Activated CD4-positive, alpha-beta memory T cell treated with anti-CD3 and anti-CD28 coated beads for 36 hours (primary cell): ENCODE data around the gene NIT1. TPM values are rescaled to one million over a fixed set of nuclear protein-coding genes. Genes with fewer than 3 reads are reported as not detected.

Experiments used
- CTCF ChIA-PET: fragments of 350-600 bp; sonication (Branson Sonifier 250); formaldehyde crosslinking; loops from one replicate; lab custom pipeline; 2021; ENCODE audit warnings: antibody characterized with exemption, inconsistent platforms; lab: Charles Lee
- POLR2A ChIA-PET: fragments of 350-600 bp; sonication (Branson Sonifier 250); formaldehyde crosslinking; loops from one replicate; lab custom pipeline; 2021; ENCODE audit warnings: antibody characterized with exemption; lab: Charles Lee
- DNase-seq: peaks from one replicate; pipeline ENCODE4 v3.0.0-alpha.2; 2020
- H3K27ac Mint-ChIP-seq: one replicate; pipeline ENCODE4 v1.8.0; 2021; ENCODE audit warnings: mixed read lengths
- H3K27me3 Mint-ChIP-seq: one replicate; pipeline ENCODE4 v1.8.0; 2021; ENCODE audit warnings: mixed read lengths
- H3K36me3 Mint-ChIP-seq: one replicate; pipeline ENCODE4 v1.8.0; 2021; ENCODE audit warnings: mixed read lengths
- H3K4me1 Mint-ChIP-seq: one replicate; pipeline ENCODE4 v1.8.0; 2021; ENCODE audit warnings: low read depth, mixed read lengths
- H3K4me3 Mint-ChIP-seq: one replicate; pipeline ENCODE4 v1.8.0; 2021; ENCODE audit warnings: mild to moderate bottlenecking, mixed read lengths
- H3K9me3 Mint-ChIP-seq: one replicate; pipeline ENCODE4 v1.8.0; 2021; ENCODE audit warnings: mixed read lengths
- intact Hi-C: fragments of 100-400 bp; cut with micrococcal nuclease; formaldehyde crosslinking; loops from one replicate; pipeline ENCODE4 v1.15.1; 2023
- total RNA-seq, 2 experiments: library from RNA; stranded (reverse); gene quantifications; one replicate each; pipeline ENCODE4 v1.2.3, GENCODE V29; 2021

The NIT1 gene, protein sequence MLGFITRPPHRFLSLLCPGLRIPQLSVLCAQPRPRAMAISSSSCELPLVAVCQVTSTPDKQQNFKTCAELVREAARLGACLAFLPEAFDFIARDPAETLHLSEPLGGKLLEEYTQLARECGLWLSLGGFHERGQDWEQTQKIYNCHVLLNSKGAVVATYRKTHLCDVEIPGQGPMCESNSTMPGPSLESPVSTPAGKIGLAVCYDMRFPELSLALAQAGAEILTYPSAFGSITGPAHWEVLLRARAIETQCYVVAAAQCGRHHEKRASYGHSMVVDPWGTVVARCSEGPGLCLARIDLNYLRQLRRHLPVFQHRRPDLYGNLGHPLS
- total RNA-seq: 10 to 100 TPM; 65.2 to 66.5 TPM

DNA sequence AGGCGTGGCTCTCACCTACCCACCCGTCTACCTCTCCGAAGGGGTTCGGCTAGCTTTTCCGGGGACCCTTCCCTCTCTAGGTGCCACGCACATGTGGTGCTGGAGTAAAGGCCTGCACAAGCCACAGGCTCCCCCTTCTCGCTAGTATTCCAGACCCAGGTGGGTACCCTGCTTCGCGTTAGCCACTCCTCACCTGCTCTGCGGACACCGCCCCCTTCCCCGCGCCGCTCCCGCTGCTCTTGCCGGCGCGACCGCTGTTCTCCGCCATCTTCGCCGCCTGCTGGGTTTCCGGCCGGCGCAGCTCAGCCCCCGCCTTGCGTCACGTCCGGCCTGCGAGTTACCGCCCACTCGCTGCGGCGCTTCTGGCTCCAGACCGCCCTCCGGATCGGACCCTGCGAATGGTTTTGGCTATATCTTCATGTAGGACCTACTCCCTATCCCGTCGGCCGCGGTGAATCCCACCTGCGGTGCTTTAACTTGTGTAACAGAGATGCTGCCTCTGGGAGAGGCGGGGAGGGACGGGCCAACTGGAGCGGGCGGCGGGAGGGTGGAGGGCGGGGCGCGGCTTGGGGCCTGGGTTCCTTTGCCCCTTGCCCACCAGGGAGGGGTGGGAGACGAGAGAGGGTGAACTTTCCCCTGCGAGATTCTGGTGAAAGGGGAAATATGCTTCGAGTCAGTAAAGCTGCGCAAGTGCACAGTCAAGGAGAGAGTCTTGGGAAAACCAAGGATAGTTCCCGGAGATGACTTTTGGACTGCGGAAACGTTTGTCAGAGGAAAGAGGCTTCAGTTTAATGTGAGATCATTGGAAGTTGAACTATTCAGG is at the start of gene NIT1, which contains the start of gene PFDN2:
NIT1 (plus strand) TSS at position 347 of the 823 bp plus-strand sequence; CDS start at position 419, 72 bp downstream.
PFDN2 (minus strand) TSS at position 279 of the 823 bp plus-strand sequence; CDS start at position 268, 11 bp downstream.
- Mint-ChIP-seq H3K27me3 (no peaks in the 10 kb centered on the region), H3K9me3 (no peaks in the 10 kb centered on the region), H3K27ac (peak within 1 kb of the TSS; percentile 84), H3K36me3 (peaks cover 43% of the 10 kb centered on the region), H3K4me3 (peak within 1 kb of the TSS; percentile 93), H3K4me1 (peaks cover 66% of the 10 kb centered on the region)
- ChIA-PET CTCF (interaction anchor here (1.1 to 3.9 kb wide), 7 partner anchors 9 to 76 kb away, joined by 3 to 40 read pairs (median 4); partner anchors contain the start of genes ARHGAP30, KLHDC9 and PPOX), POLR2A (interaction anchor here (0.8 to 3.2 kb wide), 13 partner anchors 10 to 491 kb away, joined by 3 to 18 read pairs (median 5); partner anchors contain the start of genes ARHGAP30, PPOX, TOMM40L and TSTD1)
- intact Hi-C loops: loop anchor here (1.0 to 5.0 kb wide), 5 partner anchors 35 to 856 kb away; partner anchors contain the start of genes DCAF8, F11R, SDHC and UFC1
- peak; percentile 92 for DNase-seq

DNA sequence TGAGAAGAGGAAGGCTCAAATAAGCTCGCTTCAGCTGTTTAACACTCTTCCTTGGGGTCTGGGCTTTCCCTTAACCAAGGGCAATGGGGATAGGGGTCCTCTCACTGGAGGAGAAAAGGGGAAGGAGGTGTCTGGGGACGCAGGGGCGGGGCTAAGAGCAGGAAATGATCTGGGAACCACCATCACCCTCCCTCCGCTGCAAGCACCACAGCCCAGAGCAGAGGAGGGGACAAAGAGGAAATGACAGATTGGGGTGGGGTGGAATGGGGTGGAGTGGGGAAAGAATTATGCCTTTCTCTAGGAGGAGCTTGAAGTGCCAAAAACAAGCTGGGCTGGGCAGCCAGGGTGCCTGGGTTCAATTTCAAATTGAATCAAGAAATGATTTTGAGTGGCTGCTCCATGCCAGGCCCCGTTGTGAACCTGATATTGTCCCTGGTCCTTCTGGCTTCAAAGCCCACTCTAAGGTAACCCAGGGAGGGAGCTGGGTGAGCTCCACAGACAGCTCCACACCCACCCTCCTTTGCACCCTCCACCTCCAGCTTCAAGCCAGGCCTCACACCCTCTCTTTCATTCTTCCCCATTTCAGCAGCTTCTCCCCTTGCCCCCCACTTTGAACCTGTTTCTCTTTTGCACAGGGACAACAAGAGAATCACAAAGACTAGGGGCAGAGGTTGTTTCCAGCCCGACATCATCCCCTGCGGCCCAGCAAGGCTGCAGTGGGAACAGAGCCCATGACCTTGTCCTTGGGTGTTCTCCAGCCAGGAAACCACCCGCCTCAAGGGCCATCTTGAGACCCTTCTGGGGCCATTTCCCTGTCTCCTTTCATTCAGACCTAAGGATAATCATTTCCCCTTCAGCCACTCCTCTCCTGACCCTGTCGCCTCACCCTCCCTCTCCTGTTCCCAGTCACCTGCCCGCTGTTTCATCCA is 49.3 kb upstream of the NIT1 start:
- POLR2A ChIA-PET: interaction anchor here (0.6 to 3.9 kb wide), 16 partner anchors 9 to 273 kb away, joined by 3 to 39 read pairs (median 4); partner anchors contain the start of genes DEDD, LY9, NIT1 and PFDN2
- Mint-ChIP-seq H3K36me3 (peaks cover 35% of the 10 kb centered on the region), H3K27me3 (no peaks in the 10 kb centered on the region), H3K4me1 (peaks cover 54% of the 10 kb centered on the region), H3K27ac (peak overlapping the region; percentile 99), H3K4me3 (peak overlapping the region; percentile 97), H3K9me3 (peaks cover 2% of the 10 kb centered on the region)
- CTCF ChIA-PET: interaction anchor here (0.5 to 7.3 kb wide), 13 partner anchors 16 to 234 kb away, joined by 3 to 120 read pairs (median 5); partner anchors contain the start of genes DEDD, KLHDC9, PPOX and TSTD1
- peak; percentile 91 for DNase-seq
- intact Hi-C loops: loop anchor here (1.0 to 5.0 kb wide), 5 partner anchors 22 to 99 kb away; partner anchors contain the start of genes F11R and PPOX

DNA sequence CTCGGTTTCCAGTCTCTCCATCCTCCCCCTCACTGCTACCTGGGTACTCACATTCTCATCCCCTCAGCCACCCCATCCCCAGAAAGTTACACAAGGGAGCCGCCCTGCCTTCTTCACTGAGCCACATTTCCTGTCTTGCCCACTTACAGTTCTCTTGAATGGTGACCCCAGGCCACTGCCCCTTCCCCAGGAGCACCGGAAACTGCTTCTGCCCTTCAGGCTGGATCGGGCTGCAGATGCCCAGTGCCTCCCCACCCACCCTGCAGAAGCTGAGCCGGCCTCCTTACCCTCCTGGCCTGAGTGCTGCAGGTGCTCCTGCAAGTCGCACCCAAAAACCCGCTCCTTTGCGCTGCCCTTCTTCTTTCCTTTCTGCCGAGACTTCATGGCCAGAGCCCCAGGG is 48.7 kb upstream of the NIT1 start:
- POLR2A ChIA-PET: interaction anchor here (0.8 to 3.9 kb wide), 14 partner anchors 9 to 273 kb away, joined by 3 to 39 read pairs (median 4); partner anchors contain the start of genes KLHDC9, LY9, NIT1 and PFDN2
- H3K27me3 Mint-ChIP-seq: no peaks in the 10 kb centered on the region
- intact Hi-C loops: loop anchor here (1.0 to 5.0 kb wide), 4 partner anchors 46 to 98 kb away; partner anchors contain the start of genes F11R and PPOX
- peaks cover 48% of the 10 kb centered on the region for H3K4me1 Mint-ChIP-seq
- H3K27ac Mint-ChIP-seq: peak overlapping the region; percentile 99
- H3K4me3 Mint-ChIP-seq: peak overlapping the region; percentile 97
- peaks cover 30% of the 10 kb centered on the region for H3K36me3 Mint-ChIP-seq
- H3K9me3 Mint-ChIP-seq: peaks cover 2% of the 10 kb centered on the region
- CTCF ChIA-PET: interaction anchor here (0.8 to 7.3 kb wide), 16 partner anchors 12 to 292 kb away, joined by 3 to 120 read pairs (median 4); partner anchors contain the start of genes DEDD, KLHDC9, NIT1 and PFDN2
- DNase-seq: peak; percentile 38

DNA sequence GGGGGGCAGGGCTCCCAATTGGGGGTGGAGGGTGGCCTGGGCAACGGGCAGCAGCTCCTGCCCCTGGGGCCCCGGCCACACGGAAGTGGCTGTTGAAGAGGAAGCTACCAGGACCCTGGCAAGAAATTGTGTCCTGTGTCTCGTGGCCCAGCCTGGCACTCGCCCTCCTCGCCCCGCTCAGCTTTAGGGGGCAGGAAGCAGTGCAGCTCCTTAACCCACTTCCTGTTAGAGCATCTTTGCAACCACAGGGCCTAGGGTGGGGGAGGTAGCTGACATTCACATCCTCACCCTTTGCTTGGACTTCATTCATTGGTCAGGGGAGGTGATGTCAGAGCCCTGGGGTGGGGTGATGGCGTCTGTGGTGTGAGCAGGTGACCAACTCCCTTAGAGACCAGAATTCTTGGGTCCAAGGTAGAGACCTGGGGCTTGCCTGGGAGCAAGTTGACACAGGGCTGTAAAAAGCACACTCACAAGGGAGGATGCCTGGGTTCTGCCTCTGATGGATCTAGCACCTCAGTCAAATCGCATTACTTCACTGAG is 48.1 kb upstream of the NIT1 start, which contains the start of gene ARHGAP30:
ARHGAP30 (minus strand) TSS at position 161 of the 540 bp plus-strand sequence. CDS start 267 bp downstream, outside the sequence.
- DNase-seq: peak; percentile 95
- H3K27me3 Mint-ChIP-seq: no peaks in the 10 kb centered on the region
- H3K27ac Mint-ChIP-seq: peak within 1 kb of the TSS; percentile 99
- peak within 1 kb of the TSS; percentile 97 for H3K4me3 Mint-ChIP-seq
- intact Hi-C loops: loop anchor here (1.0 to 5.0 kb wide), 6 partner anchors 22 to 98 kb away; partner anchors contain the start of genes F11R and PPOX
- ChIA-PET CTCF (interaction anchor here (0.8 to 7.3 kb wide), 19 partner anchors 9 to 292 kb away, joined by 3 to 120 read pairs (median 4); partner anchors contain the start of genes DEDD, KLHDC9, NIT1 and PFDN2), POLR2A (interaction anchor here (0.7 to 3.9 kb wide), 17 partner anchors 9 to 96 kb away, joined by 3 to 39 read pairs (median 4); partner anchors contain the start of genes DEDD, KLHDC9, NIT1 and PFDN2)
- H3K9me3 Mint-ChIP-seq: peaks cover 2% of the 10 kb centered on the region
- peaks cover 27% of the 10 kb centered on the region for H3K36me3 Mint-ChIP-seq
- H3K4me1 Mint-ChIP-seq: peaks cover 43% of the 10 kb centered on the region

DNA sequence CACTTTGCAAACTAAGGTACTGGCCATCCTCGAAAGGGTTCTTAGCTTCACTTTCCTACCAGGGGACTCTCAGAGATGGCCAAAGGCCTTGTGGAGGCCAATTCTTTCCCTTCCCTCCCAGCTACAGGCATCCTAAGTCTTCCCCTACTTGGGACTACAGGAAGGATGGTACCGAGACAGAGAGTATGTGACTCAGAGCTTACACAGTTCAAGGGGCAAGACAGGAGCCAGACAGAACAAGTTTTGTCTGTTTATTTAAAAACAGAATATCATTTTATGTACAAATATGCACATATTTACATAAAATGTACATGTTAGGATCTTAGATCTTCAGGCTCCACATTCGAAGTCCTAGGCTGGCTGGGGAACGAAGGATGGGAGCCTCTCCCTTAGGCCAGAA is 47.1 kb upstream of the NIT1 start:
- no peak for DNase-seq
- ChIA-PET CTCF (interaction anchor here (0.5 to 7.3 kb wide), 15 partner anchors 9 to 156 kb away, joined by 3 to 120 read pairs (median 8); partner anchors contain the start of genes DEDD, KLHDC9, NIT1 and PFDN2), POLR2A (interaction anchor here (0.6 to 3.9 kb wide), 11 partner anchors 8 to 132 kb away, joined by 3 to 39 read pairs (median 5); partner anchors contain the start of genes DEDD, NIT1, PFDN2 and TSTD1)
- Mint-ChIP-seq H3K4me3 (no peak overlapping the region), H3K27me3 (no peaks in the 10 kb centered on the region), H3K36me3 (peaks cover 27% of the 10 kb centered on the region), H3K9me3 (peaks cover 2% of the 10 kb centered on the region), H3K27ac (peak overlapping the region; percentile 99), H3K4me1 (peaks cover 38% of the 10 kb centered on the region)
- intact Hi-C loops: loop anchor here (1.0 kb wide), 2 partner anchors 22 to 27 kb away; no protein-coding TSS in a partner anchor

DNA sequence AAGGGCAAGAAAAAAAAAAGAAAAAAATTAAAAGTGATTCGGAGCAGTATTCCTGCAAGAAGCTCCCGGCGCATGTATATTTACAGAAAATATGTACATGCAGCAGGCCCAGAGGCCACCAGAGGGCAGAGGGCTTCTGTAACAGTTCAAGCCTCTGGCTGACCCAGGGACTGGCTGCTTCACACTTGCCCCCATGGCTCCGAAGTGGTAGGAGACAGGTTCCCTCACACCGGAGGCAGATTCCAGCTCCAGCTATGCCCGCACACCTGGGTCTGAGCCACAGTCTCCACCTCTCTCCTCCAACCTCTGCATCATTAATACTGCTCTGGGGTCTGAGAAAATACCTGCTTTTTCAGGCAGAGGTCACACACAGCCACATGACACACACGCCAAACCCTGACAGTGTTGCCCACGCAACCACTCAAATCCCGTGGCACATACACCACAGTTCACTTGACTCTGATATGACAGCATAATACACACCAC is 46.0 kb upstream of the NIT1 start:
- no peaks in the 10 kb centered on the region for H3K27me3 Mint-ChIP-seq
- H3K4me3 Mint-ChIP-seq: no peak overlapping the region
- POLR2A ChIA-PET: interaction anchor here (0.7 to 3.9 kb wide), 2 partner anchors 26 to 45 kb away, joined by 3 to 18 read pairs; partner anchors contain the start of genes NIT1, PFDN2 and USF1
- peaks cover 2% of the 10 kb centered on the region for H3K9me3 Mint-ChIP-seq
- CTCF ChIA-PET: interaction anchor here (0.6 to 7.3 kb wide), 14 partner anchors 8 to 282 kb away, joined by 3 to 120 read pairs (median 10); partner anchors contain the start of genes DEDD, KLHDC9, NIT1 and PFDN2
- H3K27ac Mint-ChIP-seq: peak overlapping the region; percentile 39
- DNase-seq: peak; percentile 64
- intact Hi-C loops: no loop called here
- peaks cover 20% of the 10 kb centered on the region for H3K36me3 Mint-ChIP-seq
- H3K4me1 Mint-ChIP-seq: peaks cover 31% of the 10 kb centered on the region

DNA sequence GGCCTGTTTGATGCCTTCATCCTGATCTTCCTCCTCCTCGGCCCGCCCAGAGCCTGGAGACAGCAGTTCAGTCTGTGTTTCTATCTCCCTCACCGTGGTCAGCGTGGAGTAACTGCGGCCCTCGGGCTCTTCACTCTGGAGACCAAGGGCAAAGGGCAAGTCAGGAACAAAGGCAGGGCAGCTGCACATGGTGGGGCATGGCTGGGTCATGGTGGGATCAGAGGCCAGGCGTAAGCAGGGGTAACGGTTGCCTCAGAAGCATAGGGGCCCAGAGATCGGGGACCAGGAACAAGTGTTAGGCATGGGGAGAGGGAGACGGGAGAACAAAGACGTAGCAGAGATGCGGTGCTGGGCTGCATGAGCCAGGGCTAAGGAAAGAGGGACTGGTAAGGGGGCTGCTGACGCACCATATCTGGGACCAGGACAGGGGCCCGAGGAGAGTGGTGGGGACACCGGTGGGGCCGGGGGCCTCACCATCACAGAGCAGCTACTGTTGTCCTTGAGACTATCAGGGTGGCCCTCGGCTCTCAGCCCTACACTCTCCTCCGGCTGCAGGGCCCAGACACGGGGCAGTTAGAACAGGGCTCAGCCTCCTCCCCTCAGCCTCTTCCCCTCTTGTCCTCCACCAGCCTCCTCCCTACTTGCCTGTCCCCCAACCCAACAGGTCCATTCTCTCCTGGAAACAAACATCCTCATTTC is 45.0 kb upstream of the NIT1 start:
- intact Hi-C loops: no loop called here
- peak overlapping the region; percentile 39 for H3K27ac Mint-ChIP-seq
- H3K4me1 Mint-ChIP-seq: peaks cover 23% of the 10 kb centered on the region
- ChIA-PET CTCF (interaction anchor here (1.6 to 7.3 kb wide), 4 partner anchors 21 to 60 kb away, joined by 10 to 120 read pairs (median 16); partner anchors contain the start of genes DEDD, KLHDC9 and USF1), POLR2A (no interaction called here)
- no peak for DNase-seq
- H3K4me3 Mint-ChIP-seq: no peak overlapping the region
- peaks cover 14% of the 10 kb centered on the region for H3K36me3 Mint-ChIP-seq
- H3K27me3 Mint-ChIP-seq: no peaks in the 10 kb centered on the region
- H3K9me3 Mint-ChIP-seq: peaks cover 2% of the 10 kb centered on the region

DNA sequence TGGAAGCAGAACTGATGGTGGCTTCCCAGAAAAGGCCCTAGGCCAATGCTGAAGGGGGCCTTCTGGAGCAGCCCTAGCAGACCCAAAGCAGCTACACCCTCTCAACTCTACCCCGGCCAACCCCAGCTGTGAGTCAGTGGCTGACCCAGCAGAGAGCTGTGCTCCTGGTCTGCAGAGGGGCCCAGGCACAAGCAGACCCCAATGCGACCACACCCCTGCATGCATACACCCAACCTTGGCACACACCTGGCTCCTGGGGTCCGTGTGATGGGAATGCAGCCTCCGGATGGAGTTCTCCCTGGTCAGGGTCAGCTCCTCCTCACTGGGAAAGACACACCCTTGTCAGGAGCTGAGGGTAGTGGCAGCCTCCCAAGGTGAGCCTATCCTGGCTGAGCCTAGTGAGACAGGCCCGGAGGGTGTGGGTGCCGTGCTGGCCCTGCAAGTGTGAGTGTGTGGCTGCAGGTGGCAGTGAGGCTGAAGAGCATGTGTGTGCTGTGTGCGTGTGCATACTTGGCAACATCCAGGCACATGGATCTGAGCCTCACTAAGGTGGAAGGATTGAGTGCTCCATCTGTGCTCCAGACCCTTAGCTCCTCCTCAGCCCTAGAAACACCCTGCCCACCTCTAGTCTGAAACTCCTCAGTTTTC is 44.3 kb upstream of the NIT1 start:
- intact Hi-C loops: no loop called here
- peaks cover 2% of the 10 kb centered on the region for H3K9me3 Mint-ChIP-seq
- POLR2A ChIA-PET: no interaction called here
- no peaks in the 10 kb centered on the region for H3K27me3 Mint-ChIP-seq
- DNase-seq: no peak
- CTCF ChIA-PET: interaction anchor here (1.0 to 7.3 kb wide), 2 partner anchors 13 to 24 kb away, joined by 3 to 120 read pairs; partner anchors contain the start of gene KLHDC9
- H3K36me3 Mint-ChIP-seq: peaks cover 8% of the 10 kb centered on the region
- H3K4me1 Mint-ChIP-seq: peaks cover 22% of the 10 kb centered on the region
- no peak overlapping the region for H3K27ac Mint-ChIP-seq
- no peak overlapping the region for H3K4me3 Mint-ChIP-seq
